HCT116 (cell line): ENCODE results near the gene POLR2H. TPM values are rescaled to one million over a fixed set of nuclear protein-coding genes. Genes with fewer than 3 reads are reported as not detected.

Experiments
- ATAC-seq: fragments of 200-7000 bp; cut with Tn5 transposase; 2 replicates; pipeline ENCODE4 v1.9.1; 2020; ENCODE audit warnings: mild to moderate bottlenecking, moderate library complexity
- BruUV-seq: library from RNA; stranded (reverse); fragments of 400-500 nt; replicated peaks from 2 replicates; lab custom pipeline; 2021; lab: Mats Ljungman, UMichigan
- CTCF ChIA-PET: fragments of 300-600 bp; sonication (Branson Sonifier 250); formaldehyde crosslinking; loops from one replicate; lab custom pipeline; 2021; ENCODE audit warnings: antibody characterized with exemption; lab: Charles Lee
- POLR2A ChIA-PET: fragments of 300-600, 350-600 bp; sonication (Branson Sonifier 250); formaldehyde crosslinking; loops from one replicate; lab custom pipeline; 2021; ENCODE audit warnings: antibody characterized with exemption; lab: Charles Lee
- RAD21 ChIA-PET, 2 experiments: fragments of 300-600 bp; sonication (Branson Sonifier 250); formaldehyde crosslinking; loops; one replicate each; lab custom pipeline; 2023; ENCODE audit warnings: low total read pairs in 2 of 2; ENCODE audit not compliant: uncharacterized antibody in 2 of 2, unreplicated experiment in 2 of 2, low non-redundant PET in 1 of 2; lab: Charles Lee
- DNase-seq: peaks from one replicate; pipeline ENCODE4 v3.0.0-alpha.2; 2010; ENCODE audit warnings: low read depth, low spot score
- H2AFZ ChIP-seq: fragments of 200-600 bp; shearing (Covaris generic), sonication (generic); 2 replicates; pipeline ENCODE4 v1.6.1; 2017; ENCODE audit warnings: low read depth, mixed run types, mixed read lengths, antibody characterized with exemption, low read length; ENCODE audit not compliant: poor library complexity, severe bottlenecking
- H3K27ac ChIP-seq: 2 replicates; pipeline ENCODE4 v1.5.1; 2012; ENCODE audit warnings: low read depth, low read length
- H3K27me3 ChIP-seq: fragments of 200-600 bp; sonication (generic); 2 replicates; pipeline ENCODE4 v1.6.1; 2016; ENCODE audit warnings: mixed run types, low read length, mixed read lengths; ENCODE audit not compliant: insufficient read depth
- H3K36me3 ChIP-seq, 2 experiments: fragments of 200-500 bp in 1 of 2; fragments of 200-600 bp in 1 of 2; sonication (Bioruptor generic) in 1 of 2; sonication (generic) in 1 of 2; 2 replicates each; pipeline versions ENCODE4 v1.5.1 to v1.6.1; 2014 to 2016; ENCODE audit warnings: low read length in 2 of 2, inconsistent platforms in 1 of 2, mixed read lengths in 1 of 2, mixed run types in 1 of 2; ENCODE audit not compliant: insufficient read depth in 2 of 2, control insufficient read depth in 1 of 2
- H3K4me1 ChIP-seq, 2 experiments: fragments of 200-600 bp in 1 of 2; sonication (generic) in 1 of 2; 2 replicates each; pipeline versions ENCODE4 v1.5.1 to v1.6.1; 2012 to 2017; ENCODE audit warnings: low read length in 2 of 2, inconsistent platforms in 1 of 2, mild to moderate bottlenecking in 1 of 2, mixed read lengths in 1 of 2, mixed run types in 1 of 2, moderate library complexity in 1 of 2; ENCODE audit not compliant: insufficient read depth in 2 of 2, control insufficient read depth in 1 of 2
- H3K4me2 ChIP-seq: fragments of 200-600 bp; sonication (generic); 2 replicates; pipeline ENCODE4 v1.6.1; 2017; ENCODE audit warnings: mixed run types, low read length, mixed read lengths
- H3K4me3 ChIP-seq, 2 experiments: fragments of 200-600 bp in 1 of 2; sonication (generic) in 1 of 2; replicated peaks in 1 of 2; 2 replicates each; pipeline ENCODE4 v1.5.1; 2011 to 2016; ENCODE audit warnings: low read length in 2 of 2, control low read depth in 1 of 2, low read depth in 1 of 2, mild to moderate bottlenecking in 1 of 2, mixed read lengths in 1 of 2, mixed run types in 1 of 2
- H3K79me2 ChIP-seq: fragments of 200-600 bp; sonication (generic); 2 replicates; pipeline ENCODE4 v1.6.1; 2017; ENCODE audit warnings: mild to moderate bottlenecking, mixed run types, low read length, moderate library complexity, mixed read lengths; ENCODE audit not compliant: insufficient read depth
- H3K9ac ChIP-seq: fragments of 200-600 bp; sonication (generic); 2 replicates; pipeline ENCODE4 v1.6.1; 2016; ENCODE audit warnings: low read length, mixed read lengths
- H3K9me2 ChIP-seq: fragments of 200-600 bp; sonication (generic), shearing (Covaris generic); 2 replicates; pipeline ENCODE4 v1.6.1; 2017; ENCODE audit warnings: mixed run types, mild to moderate bottlenecking, moderate library complexity; ENCODE audit not compliant: insufficient read depth
- H3K9me3 ChIP-seq, 2 experiments: fragments of 200-500 bp in 1 of 2; fragments of 200-600 bp in 1 of 2; sonication (Bioruptor generic) in 1 of 2; sonication (generic) in 1 of 2; 2 replicates each; pipeline ENCODE4 v1.6.1; 2014 to 2017; ENCODE audit warnings: low read length in 2 of 2, mixed read lengths in 2 of 2, inconsistent platforms in 1 of 2, low read depth in 1 of 2, mild to moderate bottlenecking in 1 of 2, mixed run types in 1 of 2, moderate library complexity in 1 of 2; ENCODE audit not compliant: control insufficient read depth in 1 of 2, insufficient read depth in 1 of 2
- H4K20me1 ChIP-seq: fragments of 200-600 bp; sonication (generic), shearing (Covaris generic); 2 replicates; pipeline ENCODE4 v1.6.1; 2017; ENCODE audit warnings: mixed run types, mild to moderate bottlenecking, moderate library complexity; ENCODE audit not compliant: insufficient read depth
- CBX3 ChIP-seq: IDR thresholded peaks from 2 replicates; pipeline ENCODE4 v1.6.1; 2012; ENCODE audit warnings: low read depth
- POLR2A ChIP-seq: IDR thresholded peaks from 2 replicates; pipeline ENCODE4 v1.7.0; 2011; ENCODE audit warnings: borderline replicate concordance; ENCODE audit not compliant: insufficient read depth, insufficient read length; ENCODE audit errors: extremely low read depth
- SIN3A ChIP-seq: IDR thresholded peaks from 2 replicates; pipeline ENCODE4 v1.6.1; 2012; ENCODE audit warnings: low read depth
- SP1 ChIP-seq: IDR thresholded peaks from 2 replicates; pipeline ENCODE4 v1.6.1; 2012; ENCODE audit warnings: low read depth
- SRF ChIP-seq: IDR thresholded peaks from 2 replicates; pipeline ENCODE4 v1.6.1; 2012; ENCODE audit warnings: low read depth
- YY1 ChIP-seq: IDR thresholded peaks from 2 replicates; pipeline ENCODE4 v1.6.1; 2011; ENCODE audit warnings: low read length, low read depth, moderate library complexity, mild to moderate bottlenecking; ENCODE audit not compliant: insufficient replicate concordance; ENCODE audit errors: extremely low read depth
- ZFX ChIP-seq: fragments of 450-650 bp; IDR thresholded peaks from 2 replicates; pipeline ENCODE4 v1.6.1; 2017
- intact Hi-C: fragments of 100-400 bp; cut with micrococcal nuclease; formaldehyde crosslinking; loops from 2 replicates; pipeline ENCODE4 v1.10.0; 2022
- total RNA-seq: library from RNA; stranded (reverse); gene quantifications from one replicate; pipeline ENCODE4 v1.2.1, GENCODE V29; 2021; ENCODE audit not compliant: unreplicated experiment
- TF ChIP-seq, protein P1 (sequence below), 3 experiments: fragments of 200-600 bp in 1 of 3; sonication (generic) in 1 of 3; IDR thresholded peaks in 2 of 3; conservative IDR thresholded peaks in 1 of 3; 2 replicates each; pipeline ENCODE4 v1.5.1; 2012 to 2017; ENCODE audit warnings: low read depth in 2 of 3, low read length in 2 of 3, antibody characterized with exemption in 1 of 3, borderline replicate concordance in 1 of 3, control low read depth in 1 of 3, mild to moderate bottlenecking in 1 of 3, mixed read lengths in 1 of 3, mixed run types in 1 of 3, moderate library complexity in 1 of 3; ENCODE audit not compliant: insufficient read depth in 1 of 3
- TF ChIP-seq, protein P2 (sequence below): IDR thresholded peaks from 2 replicates; pipeline ENCODE4 v1.6.1; 2012
- TF ChIP-seq, protein P3 (sequence below): IDR thresholded peaks from 2 replicates; pipeline ENCODE4 v1.6.1; 2012; ENCODE audit warnings: low read depth

POLR2H gene
- total RNA-seq, 1 experiment from 2014 or later: 156 TPM

DNA sequence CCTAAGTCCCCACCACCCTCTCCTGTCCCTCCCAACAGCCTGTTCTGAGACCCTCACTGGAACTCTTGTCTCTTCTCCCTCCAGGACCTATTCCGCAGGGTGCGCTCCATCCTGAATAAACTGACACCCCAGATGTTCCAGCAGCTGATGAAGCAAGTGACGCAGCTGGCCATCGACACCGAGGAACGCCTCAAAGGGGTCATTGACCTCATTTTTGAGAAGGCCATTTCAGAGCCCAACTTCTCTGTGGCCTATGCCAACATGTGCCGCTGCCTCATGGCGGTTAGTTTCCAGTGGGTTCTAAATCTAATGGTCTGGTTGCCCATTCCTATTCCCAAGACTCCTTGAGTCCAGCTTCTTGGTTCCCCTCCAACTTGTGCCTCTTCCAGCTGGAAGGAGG, 37.8 kb upstream of the POLR2H start (continued):
- TF ChIP-seq, protein P1, sequence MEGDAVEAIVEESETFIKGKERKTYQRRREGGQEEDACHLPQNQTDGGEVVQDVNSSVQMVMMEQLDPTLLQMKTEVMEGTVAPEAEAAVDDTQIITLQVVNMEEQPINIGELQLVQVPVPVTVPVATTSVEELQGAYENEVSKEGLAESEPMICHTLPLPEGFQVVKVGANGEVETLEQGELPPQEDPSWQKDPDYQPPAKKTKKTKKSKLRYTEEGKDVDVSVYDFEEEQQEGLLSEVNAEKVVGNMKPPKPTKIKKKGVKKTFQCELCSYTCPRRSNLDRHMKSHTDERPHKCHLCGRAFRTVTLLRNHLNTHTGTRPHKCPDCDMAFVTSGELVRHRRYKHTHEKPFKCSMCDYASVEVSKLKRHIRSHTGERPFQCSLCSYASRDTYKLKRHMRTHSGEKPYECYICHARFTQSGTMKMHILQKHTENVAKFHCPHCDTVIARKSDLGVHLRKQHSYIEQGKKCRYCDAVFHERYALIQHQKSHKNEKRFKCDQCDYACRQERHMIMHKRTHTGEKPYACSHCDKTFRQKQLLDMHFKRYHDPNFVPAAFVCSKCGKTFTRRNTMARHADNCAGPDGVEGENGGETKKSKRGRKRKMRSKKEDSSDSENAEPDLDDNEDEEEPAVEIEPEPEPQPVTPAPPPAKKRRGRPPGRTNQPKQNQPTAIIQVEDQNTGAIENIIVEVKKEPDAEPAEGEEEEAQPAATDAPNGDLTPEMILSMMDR (IDR thresholded peaks at IDR 0.05 in 2 of 3, conservative IDR thresholded peaks at IDR 0.05 in 1 of 3; ENCODE audit: borderline replicate concordance in 1 of 3, insufficient read depth in 1 of 3, low read depth in 2 of 3, low read length in 2 of 3): no peak
- TF ChIP-seq CBX3: no peak
- TF ChIP-seq SIN3A: no peak
- no peak for TF ChIP-seq YY1
- no peak for TF ChIP-seq SP1

DNA sequence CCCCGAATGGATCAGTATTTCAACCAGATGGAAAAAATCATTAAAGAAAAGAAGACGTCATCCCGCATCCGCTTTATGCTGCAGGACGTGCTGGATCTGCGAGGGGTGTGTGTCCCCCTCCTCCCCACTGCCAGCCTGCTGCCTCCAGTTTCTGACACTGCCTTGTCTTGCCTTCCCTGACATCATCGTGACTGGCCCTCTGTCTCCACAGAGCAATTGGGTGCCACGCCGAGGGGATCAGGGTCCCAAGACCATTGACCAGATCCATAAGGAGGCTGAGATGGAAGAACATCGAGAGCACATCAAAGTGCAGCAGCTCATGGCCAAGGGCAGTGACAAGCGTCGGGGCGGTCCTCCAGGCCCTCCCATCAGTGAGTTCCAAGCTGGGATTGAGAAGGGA, 36.2 kb upstream of the POLR2H start:
- ATAC-seq: no peak
- POLR2A ChIA-PET: no interaction called here
- Histone ChIP-seq H2AFZ (no peak overlapping the region), H3K4me3 (no peak overlapping the region), H3K79me2 (peaks cover 99% of the 10 kb centered on the region), H3K4me1 (peaks cover 4 to 11% of the 10 kb centered on the region in 2 experiments), H3K27ac (no peak overlapping the region), H3K9me3 (no peaks in the 10 kb centered on the region), H3K9ac (no peak overlapping the region), H3K27me3 (no peaks in the 10 kb centered on the region), H3K36me3 (peaks cover 89 to 99% of the 10 kb centered on the region in 2 experiments), H4K20me1 (peaks cover 21% of the 10 kb centered on the region; the same call in 1 of the 2 replicates), H3K4me2 (no peak overlapping the region), H3K9me2 (no peaks in the 10 kb centered on the region)
- intact Hi-C loops: no loop called here
- TF ChIP-seq ZFX (no peak), POLR2A (no peak), SRF (no peak)
- TF ChIP-seq, protein P2, sequence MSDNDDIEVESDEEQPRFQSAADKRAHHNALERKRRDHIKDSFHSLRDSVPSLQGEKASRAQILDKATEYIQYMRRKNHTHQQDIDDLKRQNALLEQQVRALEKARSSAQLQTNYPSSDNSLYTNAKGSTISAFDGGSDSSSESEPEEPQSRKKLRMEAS: no peak
- TF ChIP-seq, protein P1 (IDR thresholded peaks at IDR 0.05 in 2 of 3, conservative IDR thresholded peaks at IDR 0.05 in 1 of 3; ENCODE audit: borderline replicate concordance in 1 of 3, insufficient read depth in 1 of 3, low read depth in 2 of 3, low read length in 2 of 3): no peak
- TF ChIP-seq, protein P3, sequence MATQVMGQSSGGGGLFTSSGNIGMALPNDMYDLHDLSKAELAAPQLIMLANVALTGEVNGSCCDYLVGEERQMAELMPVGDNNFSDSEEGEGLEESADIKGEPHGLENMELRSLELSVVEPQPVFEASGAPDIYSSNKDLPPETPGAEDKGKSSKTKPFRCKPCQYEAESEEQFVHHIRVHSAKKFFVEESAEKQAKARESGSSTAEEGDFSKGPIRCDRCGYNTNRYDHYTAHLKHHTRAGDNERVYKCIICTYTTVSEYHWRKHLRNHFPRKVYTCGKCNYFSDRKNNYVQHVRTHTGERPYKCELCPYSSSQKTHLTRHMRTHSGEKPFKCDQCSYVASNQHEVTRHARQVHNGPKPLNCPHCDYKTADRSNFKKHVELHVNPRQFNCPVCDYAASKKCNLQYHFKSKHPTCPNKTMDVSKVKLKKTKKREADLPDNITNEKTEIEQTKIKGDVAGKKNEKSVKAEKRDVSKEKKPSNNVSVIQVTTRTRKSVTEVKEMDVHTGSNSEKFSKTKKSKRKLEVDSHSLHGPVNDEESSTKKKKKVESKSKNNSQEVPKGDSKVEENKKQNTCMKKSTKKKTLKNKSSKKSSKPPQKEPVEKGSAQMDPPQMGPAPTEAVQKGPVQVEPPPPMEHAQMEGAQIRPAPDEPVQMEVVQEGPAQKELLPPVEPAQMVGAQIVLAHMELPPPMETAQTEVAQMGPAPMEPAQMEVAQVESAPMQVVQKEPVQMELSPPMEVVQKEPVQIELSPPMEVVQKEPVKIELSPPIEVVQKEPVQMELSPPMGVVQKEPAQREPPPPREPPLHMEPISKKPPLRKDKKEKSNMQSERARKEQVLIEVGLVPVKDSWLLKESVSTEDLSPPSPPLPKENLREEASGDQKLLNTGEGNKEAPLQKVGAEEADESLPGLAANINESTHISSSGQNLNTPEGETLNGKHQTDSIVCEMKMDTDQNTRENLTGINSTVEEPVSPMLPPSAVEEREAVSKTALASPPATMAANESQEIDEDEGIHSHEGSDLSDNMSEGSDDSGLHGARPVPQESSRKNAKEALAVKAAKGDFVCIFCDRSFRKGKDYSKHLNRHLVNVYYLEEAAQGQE: no peak
- CTCF ChIA-PET: no interaction called here
- DNase-seq: no peak
- RAD21 ChIA-PET: interaction anchor here in 1 of 2 experiments (0.6 kb wide), 1 partner anchor 430 kb away, joined by 4 read pairs; no protein-coding TSS in a partner anchor
- no TSS peak for BruUV-seq
